NCI-H1930 (cell line): ENCODE results near the gene IL12B.
"Not testable (repeated sequence)": the region's sequence is repeated elsewhere in the genome, so short reads cannot be mapped to it uniquely, and the experiment has no call there.

Experiments
- DNase-seq, 2 experiments: peaks; one replicate each; lab custom pipeline; 2025; lab: John Stamatoyannopoulos, UW

IL12B gene

DNA sequence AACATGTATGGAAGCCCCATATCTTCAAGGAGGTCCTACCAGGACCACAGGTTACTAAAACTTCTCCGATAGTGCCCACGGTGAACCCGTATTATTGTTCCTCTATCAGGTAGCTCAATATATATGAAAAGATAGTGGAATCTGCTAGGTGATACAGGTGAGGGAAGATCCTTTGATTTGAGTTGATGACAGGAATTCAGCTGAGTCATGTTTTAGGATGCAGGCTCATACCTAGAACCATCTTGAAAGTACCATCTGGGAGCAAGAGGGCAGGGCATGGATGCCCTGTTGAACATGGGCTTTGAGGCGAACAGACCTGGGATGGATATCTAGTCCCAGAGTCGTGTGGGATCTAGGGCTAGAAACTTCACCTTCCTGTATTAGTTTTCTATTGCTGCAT is 35.4 kb downstream of the IL12B start:
- DNase-seq, result no peak

DNA sequence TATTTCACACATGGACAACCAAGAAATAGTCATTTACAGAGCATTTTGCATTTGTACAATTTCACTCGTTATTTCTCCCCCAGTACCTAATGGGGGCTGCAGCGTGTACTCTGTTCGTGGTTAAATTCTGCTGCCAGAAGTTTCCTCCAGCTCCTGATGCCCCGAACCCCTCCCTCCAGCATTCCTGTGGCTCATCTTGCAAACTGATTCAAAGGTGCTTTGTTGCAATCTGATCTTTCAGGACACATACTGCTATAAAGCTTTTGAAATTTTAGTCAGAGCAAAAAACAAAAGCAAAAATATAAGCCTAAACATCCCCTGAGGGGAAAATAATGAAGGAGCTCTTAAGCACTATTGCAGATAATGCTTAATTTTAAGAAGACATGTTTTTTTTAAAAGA is 39.5 kb downstream of the IL12B start:
- DNase-seq, result no peak

DNA sequence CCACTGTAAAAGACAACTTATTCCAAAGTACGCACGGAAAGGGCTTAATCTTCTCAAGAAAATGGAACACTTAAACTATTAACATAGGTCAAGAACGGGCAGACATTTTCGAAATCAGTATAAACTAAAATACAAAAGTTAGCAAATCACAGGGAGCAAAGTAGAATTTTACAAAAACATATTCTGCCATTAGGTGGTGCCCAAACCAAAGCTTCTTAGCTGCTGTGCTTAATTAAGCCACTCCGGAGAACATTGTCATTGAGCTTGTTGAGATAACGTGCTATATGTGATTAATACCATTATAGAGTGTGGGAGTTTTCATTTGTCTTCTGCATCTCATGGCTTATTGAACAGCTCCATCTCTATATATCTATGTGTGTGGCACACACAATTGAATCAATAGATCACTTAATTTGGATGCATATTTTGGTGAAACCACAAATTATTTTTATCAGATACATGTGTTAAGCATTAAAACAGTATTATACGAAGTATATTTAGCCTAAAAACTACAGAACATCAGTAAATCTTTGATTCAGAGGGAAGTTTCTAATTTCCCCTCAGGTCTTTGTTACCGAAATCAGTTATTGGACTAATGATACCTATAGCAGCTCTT is 43.8 kb downstream of the IL12B start:
- no peak for DNase-seq

DNA sequence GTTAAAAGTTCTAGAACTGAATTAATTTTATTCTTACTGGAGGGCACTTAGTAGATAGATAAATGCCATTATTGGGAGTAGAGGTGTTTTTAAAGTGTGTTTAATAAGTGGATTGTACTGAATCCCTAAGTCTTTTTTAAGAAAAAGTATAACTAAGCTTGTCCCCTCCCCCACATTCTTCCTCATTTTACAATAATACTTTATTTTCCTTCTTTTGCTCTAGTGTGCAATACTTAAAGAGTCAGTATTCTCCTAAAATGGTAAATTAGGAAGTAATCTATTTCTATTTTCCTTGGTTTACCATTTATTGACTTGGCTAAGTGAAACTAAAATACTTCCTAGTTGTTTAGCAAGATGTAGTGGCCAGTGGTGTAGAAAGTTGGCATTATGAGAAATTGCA is 55.6 kb downstream of the IL12B start:
- no peak for DNase-seq

DNA sequence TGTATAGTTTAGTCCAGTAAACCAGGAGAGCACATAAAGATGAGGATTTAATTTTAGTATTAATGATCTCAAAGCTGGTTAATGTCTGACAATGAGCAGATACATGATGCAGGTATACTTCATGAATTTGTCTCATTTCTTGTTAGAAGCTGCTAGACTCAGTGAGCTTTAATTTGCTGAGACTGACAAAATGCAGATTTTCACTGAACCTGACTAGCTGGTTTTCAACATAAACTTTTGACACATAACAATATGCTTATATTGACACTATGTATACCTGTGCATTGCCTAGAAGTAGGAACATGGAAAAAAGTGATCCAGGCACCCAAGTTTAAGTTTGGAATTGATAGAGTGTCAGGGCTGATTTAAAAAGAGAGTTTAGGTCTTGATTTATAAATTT is 56.4 kb downstream of the IL12B start:
- DNase-seq, result no peak

DNA sequence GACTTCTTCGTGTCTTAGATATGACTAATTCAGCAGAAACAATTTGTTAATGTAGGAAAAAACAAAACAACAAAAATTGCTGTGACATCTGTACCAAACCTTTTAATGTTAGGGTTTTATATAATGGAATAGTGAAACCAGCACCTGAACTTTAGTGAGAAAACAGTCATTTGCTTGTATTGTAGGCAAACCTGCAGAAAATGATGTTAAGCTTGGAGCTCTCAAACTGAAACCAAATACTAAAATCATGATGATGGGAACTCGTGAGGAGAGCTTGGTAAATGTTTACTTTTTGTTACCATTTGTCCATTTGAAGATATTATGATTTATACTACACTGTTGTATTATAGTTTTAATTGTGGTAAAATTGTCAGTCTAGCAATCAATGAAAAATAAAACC is 60.6 kb downstream of the IL12B start:
- no peak for DNase-seq

DNA sequence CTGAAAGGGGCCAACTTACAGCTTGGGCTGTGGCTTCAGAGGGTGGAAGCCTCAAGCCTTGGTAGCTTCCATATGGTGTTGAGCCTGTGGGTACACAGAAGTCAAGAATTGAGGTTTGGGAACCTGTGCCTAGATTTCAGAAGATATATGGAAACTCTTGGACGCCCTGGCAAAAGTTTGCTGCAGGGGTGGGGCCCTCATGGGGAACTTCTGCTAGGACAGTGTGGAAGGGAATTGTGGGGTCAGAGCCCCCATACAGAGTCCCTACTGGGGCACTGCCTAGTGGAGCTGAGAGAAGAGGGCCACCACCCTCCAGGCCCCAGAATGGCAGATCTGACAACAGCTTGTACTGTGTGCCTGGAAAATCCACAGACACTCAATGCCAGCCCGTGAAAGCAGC is 63.5 kb downstream of the IL12B start:
- DNase-seq, result not testable (repeated sequence)
